Superior temporal gyrus (tissue), 1 donor: ENCODE results near the gene ASH1L.
"Not testable (repeated sequence)": the region's sequence is repeated elsewhere in the genome, so short reads cannot be mapped to it uniquely, and the experiment has no call there.

Experiments used
- DNase-seq: peaks from one replicate; pipeline ENCODE4 v3.0.0-alpha.2; 2016; ENCODE audit errors: extremely low spot score

Gene ASH1L, protein sequence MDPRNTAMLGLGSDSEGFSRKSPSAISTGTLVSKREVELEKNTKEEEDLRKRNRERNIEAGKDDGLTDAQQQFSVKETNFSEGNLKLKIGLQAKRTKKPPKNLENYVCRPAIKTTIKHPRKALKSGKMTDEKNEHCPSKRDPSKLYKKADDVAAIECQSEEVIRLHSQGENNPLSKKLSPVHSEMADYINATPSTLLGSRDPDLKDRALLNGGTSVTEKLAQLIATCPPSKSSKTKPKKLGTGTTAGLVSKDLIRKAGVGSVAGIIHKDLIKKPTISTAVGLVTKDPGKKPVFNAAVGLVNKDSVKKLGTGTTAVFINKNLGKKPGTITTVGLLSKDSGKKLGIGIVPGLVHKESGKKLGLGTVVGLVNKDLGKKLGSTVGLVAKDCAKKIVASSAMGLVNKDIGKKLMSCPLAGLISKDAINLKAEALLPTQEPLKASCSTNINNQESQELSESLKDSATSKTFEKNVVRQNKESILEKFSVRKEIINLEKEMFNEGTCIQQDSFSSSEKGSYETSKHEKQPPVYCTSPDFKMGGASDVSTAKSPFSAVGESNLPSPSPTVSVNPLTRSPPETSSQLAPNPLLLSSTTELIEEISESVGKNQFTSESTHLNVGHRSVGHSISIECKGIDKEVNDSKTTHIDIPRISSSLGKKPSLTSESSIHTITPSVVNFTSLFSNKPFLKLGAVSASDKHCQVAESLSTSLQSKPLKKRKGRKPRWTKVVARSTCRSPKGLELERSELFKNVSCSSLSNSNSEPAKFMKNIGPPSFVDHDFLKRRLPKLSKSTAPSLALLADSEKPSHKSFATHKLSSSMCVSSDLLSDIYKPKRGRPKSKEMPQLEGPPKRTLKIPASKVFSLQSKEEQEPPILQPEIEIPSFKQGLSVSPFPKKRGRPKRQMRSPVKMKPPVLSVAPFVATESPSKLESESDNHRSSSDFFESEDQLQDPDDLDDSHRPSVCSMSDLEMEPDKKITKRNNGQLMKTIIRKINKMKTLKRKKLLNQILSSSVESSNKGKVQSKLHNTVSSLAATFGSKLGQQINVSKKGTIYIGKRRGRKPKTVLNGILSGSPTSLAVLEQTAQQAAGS (N-terminal part only)

GRCh38 chr1:155562581-155563376 lies at the start of gene ASH1L:
TSS of gene ASH1L (minus strand) at chr1:155562803. CDS start at chr1:155521519, 41,284 bp downstream.
- DNase-seq, result peak; percentile 95

GRCh38 chr1:155610257-155610647 lies 47.6 kb upstream of the ASH1L start:
- not testable (repeated sequence) for DNase-seq

- peak; percentile 97 for DNase-seq
These were observed 47.1 kb upstream of the ASH1L start, which contains the start of gene MSTO1 for GRCh38 chr1:155609515-155610256. TSS of gene MSTO1 (plus strand) at chr1:155610218. CDS start at chr1:155610249, 31 bp downstream.

GRCh38 chr1:155608888-155609225 lies 46.3 kb upstream of the ASH1L start:
- no peak for DNase-seq

GRCh38 chr1:155607708-155608107 lies 45.1 kb upstream of the ASH1L start:
- DNase-seq, result no peak

GRCh38 chr1:155599828-155600572 lies 37.4 kb upstream of the ASH1L start:
- DNase-seq, result not testable (repeated sequence)

DNA sequence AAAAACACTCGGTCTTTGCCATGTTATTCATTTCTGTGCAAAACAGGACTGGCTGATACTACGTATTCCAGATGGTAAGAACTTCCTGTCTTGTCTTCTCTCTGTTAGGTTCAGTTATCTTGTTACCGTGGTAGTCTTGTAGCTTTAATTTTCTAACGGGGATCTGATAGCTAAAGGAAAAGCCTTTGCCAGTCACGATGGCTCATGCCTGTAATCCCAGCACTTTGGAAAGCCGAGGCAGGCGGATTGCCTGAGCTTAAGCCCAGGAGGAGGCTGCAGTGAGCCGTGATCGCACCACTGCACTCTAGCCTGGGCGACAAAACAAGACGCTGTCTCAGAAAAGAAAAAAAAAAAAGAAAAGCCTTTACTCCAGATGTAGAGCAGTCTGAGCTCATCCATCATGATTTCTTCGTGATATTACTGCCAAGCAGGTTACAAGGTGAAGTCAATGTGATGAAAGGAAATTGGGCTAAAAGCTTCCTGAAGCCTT lies 36.3 kb upstream of the ASH1L start:
- DNase-seq, result peak; percentile 74

GRCh38 chr1:155596864-155597263 lies 34.3 kb upstream of the ASH1L start:
- DNase-seq, result no peak

GRCh38 chr1:155595877-155596474 lies 33.4 kb upstream of the ASH1L start:
- DNase-seq, result peak; percentile 76

DNA sequence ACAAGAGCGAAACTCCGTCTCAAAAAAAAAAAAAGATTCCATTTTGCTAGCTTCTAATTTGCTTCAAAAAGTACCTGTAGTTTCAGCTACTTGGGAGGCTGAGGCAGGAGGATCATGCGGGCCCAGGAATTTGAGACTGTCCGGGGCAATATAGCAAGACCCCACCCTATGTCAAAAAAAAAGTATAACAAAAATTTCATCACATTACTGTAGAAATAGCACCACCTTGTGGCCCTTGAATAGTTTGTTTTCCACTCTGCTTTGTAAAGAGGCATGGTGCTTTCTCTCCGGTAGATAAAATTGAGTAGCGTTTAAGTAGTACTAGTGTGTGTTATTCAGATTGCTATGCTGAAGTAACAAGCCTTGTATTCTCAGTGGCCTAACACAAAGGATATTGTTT lies 29.2 kb upstream of the ASH1L start:
- DNase-seq, result peak; percentile 92

DNA sequence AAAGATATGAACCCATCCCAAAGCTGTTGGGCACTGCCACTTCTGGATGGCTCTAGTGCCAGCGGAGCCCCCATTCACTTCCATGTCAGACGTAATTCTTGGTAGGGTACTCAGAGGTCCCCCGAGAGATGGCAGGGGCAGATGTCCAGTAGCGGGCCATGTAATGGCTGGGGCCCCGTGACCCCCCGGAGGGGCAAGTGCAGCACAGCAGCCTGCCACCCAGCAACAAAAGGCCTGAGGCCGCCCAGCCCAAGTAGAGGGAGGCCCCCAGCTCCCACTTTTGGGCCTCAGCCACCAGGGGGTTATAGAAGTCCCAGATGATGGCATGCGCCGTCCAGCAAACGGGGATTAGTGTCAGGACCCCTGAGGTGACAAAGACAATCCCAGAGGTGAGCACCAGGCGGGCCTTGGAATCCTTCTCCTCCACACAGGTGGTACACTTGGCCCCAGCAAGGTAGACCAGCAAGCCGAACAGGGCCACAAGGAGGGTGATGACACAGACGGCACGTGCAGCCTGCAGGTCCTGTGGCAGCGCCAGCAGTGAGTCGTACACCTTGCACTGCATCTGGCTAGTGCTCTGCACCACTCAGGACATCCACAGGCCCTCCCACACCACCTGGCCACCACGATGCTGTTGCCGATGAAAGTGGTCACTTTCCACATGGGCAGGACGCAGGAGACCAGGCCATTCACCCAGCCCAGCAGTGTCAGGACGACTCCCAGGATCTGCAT lies 28.1 kb upstream of the ASH1L start:
- not testable (repeated sequence) for DNase-seq

DNA sequence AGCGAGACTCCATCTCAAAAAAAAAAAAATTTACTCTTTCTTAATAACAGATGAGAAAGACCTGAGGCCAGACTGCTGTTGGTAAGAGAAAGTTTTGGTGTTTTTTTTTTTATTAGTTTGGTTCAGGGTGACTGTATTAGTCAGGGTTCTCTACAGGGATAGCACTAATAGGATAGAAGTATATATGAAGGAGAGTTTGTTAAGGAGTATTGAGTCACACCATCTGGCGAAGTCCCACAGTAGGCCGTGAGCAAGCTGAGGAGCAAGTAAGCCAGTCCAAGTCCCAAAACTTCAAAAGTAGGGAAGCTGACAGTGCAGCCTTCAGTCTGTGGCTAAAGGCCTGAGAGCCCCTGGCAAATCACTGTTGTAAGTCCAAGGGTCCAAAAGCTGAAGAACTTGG lies 26.7 kb upstream of the ASH1L start:
- DNase-seq, result not testable (repeated sequence)

DNA sequence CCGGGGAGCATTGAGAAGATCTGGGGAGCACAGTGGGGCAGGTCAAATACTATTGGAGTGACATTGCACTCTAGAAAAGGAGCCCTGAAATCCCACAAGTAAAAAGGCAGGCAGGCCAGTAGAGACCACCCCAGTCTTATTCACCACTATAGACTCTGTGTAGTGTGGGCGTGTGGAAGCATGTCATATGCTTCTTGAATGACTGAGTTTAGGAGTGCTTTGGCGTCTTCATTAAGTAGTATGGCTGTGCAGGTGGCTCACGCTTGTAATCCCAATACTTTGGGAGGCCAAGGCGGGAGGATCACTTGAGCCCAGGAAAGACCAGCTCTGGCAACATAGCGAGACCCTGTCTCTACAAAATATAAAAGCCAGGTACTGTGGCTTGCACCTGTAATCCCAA lies 21.2 kb upstream of the ASH1L start:
- not testable (repeated sequence) for DNase-seq

GRCh38 chr1:155575608-155576007 lies 13.0 kb upstream of the ASH1L start:
- DNase-seq, result not testable (repeated sequence)

DNA sequence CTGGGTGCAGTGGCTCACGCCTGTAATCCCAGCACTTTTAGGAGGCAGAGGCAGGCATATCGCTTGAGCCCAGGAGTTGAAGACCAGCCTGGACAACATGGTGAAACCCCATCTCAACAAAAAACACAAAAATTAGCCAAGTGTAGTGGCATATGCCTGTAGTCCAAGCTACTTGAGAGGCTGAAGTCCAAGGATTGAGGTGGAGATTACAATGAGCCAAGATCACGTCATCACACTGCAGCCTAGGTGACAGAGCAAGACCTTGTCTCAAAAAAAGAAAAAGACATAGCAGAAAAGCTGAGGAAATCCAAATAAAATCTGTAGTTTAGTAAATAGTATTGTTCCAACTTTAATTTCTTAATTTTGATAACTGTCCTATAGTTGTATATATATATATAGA lies 11.5 kb upstream of the ASH1L start:
- no peak for DNase-seq

DNA sequence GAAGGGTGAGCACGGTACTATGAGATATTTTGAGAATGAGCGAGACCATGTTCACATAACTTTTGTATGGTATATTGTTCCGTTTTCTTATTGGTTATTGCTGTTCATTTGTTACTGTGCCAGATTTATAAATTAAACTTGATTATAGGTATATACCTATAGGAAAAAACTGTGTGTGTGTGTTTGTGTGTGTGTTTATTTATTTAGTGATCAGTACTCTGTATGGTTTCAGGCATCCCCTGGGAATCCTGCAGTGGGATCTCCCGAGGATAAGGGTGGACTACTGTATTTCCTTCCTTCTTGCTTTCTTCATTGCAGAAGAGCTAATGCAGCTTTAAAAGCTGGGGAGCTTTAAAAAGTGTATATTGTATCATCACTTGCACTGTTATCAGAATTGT lies 8.0 kb upstream of the ASH1L start:
- DNase-seq, result no peak

GRCh38 chr1:155569988-155570592 lies 7.5 kb upstream of the ASH1L start:
- no peak for DNase-seq

- peak; percentile 17 for DNase-seq
These were observed 897 bp upstream of the ASH1L start for GRCh38 chr1:155563377-155564022.
